GM19438 (cell line): ENCODE results near the gene POLE.
A peak's percentile ranks its signal among the peaks of the same experiment; 100 is the strongest.
"Not testable (repeated sequence)": the region's sequence is repeated elsewhere in the genome, so short reads cannot be mapped to it uniquely, and the experiment has no call there.

Source experiments
- ATAC-seq: cut with Tn5 transposase; IDR thresholded peaks from one replicate; pipeline ENCODE4 v1.9.1; 2021; ENCODE audit warnings: low read depth; ENCODE audit not compliant: unreplicated experiment

POLE gene

DNA sequence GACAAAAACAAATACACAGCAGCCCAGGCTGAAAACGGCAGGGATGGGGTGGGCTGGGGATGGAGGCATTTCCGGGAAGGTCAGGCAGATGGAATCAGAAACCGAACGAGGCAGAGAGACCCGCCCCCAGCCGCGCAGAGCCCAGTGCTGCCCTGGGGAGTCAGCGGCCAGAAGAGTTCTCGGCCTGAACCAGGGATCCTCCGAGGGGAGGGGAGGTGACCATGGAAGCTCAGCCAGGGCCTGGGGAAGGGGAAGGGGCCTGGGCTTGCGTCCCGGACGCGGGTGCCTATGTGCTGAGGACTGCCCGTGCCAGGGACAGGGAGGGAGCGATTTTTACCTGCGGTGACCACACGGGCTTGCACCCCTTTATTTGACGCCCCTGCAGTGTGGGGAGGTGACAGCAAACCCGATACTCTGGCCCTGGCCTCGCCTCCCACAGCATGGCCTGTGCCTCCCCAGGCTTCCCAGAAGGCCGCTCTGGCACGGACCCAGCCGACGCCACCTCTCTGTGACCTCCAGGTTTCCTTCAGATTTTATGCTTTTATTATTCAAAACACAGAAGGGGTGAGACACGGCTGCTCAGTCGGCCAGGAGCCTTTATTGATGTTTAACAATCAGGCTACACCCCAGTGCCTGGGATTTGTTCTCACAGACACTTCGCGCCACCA is 84.4 kb downstream of the POLE start:
- ATAC-seq = no peak

DNA sequence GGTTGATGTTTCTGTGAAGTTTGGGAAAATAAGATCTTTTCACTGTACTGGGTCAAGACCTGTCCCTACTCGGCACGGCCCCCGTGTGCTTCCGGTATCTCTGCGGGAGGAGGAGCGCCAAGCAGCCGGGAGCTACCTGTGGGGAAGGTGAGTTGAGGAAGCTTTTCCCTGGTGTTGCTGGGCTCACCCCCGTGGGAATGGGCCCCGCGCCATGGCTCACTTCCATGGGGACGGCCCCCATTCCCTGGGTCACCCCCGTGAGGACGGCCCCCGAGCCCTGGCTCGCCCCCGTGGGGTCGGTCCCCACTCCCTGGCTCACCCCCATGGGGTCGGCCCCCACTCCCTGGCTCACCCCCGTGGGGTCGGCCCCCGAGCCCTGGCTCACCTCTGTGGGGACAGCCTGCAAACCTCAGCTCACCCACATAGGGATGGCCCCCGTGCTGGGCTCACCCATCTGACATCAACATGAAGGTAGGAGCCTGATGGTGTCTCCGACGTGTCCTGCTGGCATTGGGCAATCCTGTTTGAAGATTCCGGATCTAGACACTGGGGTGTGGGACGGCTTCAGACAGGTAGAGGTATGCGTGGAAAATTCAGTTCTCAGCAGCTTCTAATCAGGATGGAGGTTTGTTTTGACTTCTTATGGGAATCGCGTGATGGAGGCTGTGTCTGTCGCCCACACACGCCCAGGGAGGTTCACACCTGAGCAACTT is 85.8 kb downstream of the POLE start:
- no peak for ATAC-seq

DNA sequence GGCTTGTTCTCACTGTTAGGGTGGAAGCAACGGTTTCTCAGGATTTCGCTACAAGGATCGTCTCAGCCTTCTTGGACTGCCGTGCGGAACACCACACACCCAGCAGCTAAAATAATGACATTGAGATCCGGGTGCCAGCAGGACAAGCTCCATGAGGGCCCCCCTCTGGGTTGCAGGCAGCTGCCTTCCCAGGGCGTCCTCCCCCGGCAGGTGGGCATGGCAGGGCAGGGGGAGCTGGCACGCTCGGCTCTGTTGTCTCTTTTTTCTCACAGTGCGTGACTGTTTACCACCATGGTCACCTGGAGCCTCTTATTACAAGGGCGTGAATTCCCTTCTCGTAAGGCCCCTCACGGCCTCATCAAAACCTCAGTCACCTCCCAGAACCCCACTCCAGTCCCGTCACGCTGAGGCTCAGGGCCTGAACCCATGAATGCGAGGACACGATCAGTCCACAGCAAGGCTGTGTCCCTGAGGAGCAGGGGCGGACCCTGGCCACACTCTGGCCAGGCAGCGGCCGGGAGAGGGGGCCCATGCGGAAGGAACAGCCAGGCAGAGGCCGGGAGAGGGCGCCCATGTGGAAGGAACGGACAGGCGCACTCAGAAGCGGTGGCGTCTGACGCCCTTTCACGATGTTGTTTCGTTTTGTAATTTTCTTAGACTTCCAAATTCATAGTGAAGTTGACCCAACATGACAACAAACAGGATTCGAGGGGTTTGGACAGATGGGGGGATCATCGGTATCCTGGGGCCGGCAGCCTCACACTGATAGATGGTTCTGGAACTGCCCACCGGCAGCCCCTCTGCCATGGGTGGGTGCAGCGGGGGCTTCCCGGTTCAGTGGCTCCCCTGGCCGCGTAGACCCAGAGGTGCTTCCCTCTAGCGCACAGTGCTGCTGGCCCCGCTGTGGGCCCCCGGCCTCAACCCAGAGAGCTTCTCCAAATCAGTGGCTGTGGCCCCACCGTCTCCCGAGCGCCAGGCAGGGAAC is 86.8 kb downstream of the POLE start:
- ATAC-seq = no peak

DNA sequence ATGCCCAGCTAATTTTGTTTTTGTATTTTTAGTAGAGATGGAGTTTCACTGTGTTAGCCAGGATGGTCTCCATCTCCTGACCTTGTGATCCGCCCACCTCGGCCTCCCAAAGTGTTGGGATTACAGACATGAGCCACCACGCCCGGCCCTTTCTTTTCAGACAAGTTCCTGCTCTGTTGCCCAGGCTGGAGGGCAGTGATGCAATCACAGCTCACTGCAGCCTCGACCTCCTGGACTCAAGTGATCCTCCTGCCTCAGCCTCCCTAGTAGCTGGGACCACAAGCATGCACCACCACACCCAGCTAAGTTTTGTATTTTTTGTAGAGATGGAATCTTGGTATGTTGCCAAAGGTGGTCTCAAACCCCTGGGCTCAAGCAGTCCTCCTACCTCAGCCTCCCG is 87.6 kb downstream of the POLE start:
- not testable (repeated sequence) for ATAC-seq

DNA sequence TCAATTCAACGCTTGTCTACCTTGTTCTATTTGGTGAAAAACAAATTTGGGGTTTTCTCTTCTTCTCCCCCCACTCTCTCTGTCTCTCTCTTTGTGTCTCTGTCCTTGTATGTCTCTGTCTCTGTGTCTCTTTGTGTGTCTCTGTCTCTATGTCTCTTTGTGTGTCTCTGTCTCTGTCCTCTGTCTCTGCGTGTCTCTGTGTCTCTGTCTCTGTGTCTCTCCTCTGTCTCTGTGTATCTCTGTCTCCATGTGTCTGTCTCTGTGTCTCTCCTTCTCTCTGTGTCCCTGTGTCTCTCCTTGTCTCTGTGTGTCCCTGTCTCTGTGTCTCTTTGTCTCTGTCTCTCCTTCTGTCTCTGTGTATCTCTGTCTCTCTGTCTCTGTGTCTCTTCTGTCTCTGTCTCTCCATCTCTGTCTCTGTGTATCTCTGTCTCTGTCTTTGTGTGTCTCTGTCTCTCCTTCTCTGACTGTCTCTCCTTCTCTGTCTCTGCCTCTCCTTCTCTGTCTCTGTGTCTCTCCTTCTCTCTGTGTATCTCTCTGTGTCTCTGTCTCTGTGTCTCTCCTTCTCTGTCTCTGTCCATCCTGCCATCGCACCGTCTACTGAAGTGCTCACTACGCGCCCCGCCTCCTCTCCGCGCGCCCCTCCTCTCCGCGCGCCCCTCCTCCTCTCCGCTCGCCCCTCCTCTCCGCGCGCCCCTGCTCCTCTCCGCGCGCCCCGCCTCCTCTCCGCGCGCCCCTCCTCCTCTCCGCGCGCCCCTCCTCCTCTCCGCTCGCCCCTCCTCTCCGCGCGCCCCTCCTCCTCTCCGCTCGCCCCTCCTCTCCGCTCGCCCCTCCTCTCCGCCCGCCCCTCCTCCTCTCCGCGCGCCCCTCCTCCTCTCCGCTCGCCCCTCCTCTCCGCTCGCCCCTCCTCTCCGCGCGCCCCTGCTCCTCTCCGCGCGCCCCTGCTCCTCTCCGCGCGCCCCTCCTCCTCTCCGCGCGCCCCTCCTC is 89.5 kb downstream of the POLE start:
- no peak for ATAC-seq

DNA sequence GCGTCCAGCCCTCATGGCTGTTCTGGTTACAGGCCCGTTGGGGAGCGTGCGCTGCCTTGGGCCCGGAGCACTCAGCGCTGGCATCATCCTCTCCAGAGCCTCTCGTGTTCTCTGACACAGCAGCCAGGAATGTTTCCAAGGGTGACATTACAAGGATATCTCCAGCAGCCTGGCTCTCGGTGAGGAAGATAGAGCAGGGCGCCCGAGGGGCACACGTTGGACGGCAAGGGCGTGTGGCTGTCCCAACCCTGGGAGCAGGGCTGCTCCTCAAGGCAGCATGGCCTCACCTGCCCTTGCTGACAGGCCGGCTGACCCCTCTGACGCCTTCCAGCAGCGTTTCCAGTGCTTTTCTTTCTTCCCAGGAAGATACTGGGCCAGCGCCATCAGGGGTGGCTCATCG is 91.1 kb downstream of the POLE start:
- ATAC-seq = no peak

DNA sequence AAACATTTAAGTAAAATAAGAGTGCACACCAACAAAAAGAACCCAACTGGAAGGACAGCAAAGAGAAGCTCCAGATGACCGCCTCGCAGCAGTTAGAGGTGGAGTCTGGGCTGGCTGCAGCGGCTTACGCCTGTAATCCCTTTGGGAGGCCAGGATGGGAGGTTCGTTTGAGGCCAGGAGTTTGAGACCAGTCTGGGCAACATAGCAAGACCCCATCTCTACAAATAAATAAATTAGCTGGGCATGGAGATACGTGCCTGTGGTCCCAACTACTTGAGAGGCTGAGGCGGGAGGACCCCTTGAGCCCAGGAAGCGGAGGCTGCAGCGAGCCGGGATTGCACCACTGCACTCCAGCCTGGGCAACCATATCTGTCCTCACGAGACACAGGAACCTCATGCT is 92.0 kb downstream of the POLE start:
- ATAC-seq = no peak

DNA sequence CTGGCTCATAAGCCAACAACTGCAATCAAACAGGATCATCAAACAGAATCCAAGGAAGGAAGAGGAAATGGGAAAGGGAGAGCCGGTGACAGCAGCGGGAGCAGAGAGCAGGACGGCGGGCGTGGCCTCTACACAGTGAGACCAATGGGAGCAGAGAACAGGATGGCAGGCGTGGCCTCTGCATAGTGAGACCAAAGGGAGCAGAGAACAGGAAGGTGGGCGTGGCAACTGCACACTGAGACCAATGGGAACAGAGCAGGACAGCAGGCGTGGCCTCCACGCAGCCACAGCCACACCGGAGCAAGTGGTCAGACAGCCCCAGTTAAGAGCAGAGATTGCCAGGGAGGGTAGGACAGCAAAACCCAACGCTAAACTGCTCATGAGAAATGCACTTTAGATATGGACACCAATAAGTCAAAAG is 93.2 kb downstream of the POLE start:
- ATAC-seq = peak; percentile 96

DNA sequence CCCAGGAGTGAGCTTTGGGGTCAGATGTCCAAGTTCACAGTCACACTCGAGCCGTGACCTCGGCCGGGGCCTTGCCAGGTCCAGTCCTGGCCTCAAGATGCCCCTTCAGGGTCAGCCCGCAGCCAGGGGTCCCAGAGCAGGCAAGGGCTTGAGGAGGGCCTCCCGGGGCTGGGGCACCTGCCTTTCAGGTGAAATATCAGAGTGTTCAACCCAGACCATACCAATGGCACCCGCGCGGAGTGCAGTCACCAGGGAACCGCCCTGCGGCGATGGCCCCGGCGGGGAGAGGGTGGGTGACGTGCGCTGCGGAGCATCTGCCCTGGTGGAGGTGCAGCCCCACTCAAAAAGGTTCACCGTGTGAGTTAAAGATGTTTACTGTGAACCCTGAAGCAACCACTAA is 93.6 kb downstream of the POLE start:
- ATAC-seq = no peak

DNA sequence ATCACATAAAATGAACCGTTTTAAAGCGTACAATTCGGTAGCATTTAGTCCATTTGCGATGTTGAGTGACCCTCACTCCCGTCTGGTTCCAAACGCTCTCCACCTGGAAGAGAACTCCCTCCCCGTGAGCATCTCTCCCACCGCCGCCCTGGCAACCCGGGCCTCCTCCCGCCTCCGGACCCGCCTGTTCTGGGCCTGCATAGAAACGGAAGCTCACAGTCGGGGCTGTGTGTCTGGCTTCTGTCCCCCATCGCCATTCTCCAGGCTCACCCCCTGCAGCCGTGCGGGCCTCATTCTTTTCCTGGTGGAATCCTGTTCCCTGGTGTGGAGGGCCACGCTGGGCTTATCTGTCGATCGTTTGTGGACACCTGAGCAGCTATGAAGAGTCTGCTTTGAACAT is 94.1 kb downstream of the POLE start:
- ATAC-seq = no peak

DNA sequence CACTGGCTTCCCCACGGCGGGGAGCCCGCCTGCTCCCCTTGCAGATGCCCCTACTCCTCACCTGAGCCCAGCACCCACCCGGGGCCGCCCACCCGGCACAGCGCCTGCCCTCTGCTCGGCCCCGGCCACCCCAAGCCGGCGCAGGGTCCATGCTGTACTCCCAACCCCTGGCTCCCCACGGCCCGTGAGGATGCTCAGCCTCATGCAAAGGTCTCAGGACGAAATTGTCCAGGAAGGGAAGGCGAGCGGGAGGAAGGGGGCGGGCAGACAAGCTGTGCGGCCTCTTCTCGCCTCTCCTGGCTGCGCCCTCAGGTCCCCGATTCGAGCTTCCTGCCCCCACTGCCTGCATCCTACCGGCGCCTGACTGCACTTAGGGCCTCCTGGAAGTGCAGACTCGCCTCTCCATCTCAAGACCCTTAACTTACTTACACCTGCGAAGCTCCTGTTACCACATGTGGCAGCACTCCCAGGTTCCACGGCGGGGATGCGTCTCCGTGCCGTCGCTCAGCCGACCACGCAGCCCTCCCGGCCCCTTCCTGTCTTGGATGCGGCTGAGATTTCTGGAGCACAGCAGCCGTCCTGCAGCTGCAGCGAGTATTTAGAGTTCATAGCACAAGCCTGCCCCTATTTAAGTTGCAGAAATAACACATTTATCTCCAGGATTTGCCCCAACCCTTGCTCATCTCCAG is 94.7 kb downstream of the POLE start:
- ATAC-seq = no peak

DNA sequence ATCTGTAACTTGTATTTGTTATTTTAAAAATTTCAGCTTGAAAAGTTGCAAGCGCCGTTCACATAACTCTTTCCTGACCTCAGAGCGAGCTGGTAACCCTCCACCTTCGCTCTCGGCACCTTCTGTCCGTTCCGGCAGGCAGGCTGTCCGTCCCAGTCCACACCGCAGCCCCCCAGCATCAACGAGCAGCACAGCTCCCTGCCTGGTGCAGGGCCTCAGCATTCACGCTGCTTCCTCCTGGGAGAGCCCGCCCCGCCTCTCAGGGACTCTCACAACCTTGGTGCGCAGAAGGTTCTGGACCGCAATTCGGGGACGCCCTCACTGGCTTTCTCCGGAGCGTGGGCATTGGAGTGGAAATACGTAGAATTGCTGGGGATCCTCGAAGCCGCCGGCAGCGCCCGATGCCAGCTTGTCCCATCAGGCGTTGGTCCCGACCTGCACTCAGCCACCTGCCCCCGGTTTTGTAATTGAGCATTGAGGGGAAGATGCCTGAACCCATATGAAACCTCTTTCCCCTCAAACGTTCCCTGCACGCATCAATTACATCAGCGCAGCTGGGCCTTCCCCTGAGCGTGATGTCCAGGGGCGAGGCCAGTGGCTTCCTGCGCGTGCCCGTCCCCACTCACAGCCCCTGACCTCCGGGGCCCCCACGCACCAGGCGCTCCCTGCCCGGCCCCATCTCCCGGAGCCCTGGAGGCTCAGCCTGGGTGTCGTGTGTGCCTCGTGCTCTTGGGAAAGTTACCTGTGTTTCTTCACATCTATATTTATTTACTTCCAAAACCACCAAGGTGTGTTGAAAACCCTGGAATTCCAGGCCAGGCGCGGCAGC is 95.8 kb downstream of the POLE start:
- ATAC-seq = no peak

DNA sequence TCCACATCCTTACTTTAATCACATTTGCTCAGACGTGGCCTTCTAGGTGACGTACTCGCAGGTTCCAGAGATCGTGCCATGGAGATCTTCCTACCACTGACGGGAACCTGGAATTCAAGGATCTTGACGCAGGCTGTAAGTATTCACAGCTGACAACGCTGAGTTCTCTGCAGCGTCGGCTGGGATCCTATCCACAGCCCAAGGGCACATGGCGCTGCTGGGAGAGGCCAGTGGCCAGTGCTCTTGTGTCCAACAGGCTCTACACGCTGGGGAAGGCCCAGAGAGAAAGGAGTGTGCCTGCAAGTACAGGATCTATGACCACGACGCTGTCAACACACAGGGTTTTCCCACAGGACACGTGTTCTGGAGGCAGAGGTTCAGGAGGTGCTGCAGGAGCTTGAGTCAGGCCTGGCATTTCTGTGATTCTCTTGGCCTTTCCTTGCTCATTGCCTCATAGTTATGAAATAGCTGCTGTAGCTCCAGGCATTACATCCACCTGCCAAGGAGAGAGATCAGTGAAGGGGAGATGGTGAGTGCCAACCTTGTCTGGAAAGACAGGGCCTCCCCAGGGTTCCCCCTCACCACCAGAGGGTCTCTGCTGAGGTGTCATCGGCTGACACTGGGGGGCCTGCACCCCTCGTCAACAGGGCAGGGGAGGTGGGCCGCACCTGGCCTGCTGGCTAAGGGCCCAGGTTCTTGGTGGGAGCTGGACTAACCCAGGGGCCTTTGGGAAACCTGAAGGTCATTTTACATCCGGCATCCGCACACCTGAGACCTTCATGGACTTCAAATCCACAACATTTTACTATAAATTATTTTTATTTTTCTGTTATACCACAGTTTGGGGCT is 98.1 kb downstream of the POLE start:
- ATAC-seq = no peak

DNA sequence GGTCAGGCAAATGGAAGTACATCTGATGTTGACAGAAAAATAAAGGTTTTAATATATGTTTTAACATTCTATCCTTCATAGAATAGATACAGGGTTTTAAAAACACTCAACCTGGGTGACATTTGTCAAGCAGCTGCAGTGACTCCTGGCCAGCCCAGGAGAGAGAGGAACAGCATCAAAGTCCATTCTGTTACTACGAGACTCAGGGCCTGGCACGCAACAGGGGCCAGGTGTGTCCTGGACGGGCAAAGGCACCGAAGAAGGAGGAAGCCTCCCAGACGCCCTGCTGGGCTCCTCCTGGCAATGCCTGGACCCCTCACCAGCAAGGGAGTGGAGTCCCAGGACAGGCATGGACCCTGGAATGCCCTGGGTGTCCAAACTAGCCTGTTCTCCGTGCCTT is 98.8 kb downstream of the POLE start:
- ATAC-seq = no peak

DNA sequence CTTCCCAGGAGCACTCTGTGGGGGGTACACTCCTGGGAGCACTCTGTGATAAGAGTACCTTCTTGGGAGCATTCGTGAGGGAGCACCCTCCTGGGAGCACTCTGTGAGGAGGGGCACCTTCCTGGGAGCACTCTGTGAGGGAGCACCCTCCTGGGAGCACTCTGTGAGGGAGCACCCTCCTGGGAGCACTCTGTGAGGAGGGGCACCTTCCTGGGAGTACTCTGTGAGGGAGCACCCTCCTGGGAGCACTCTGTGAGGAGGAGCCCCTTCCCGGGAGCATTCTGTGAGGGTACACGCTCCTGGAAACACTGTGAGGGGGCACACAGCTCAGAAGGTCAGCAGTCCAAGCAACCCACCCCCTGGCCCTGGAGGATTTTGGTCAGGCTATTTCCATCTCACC is 99.4 kb downstream of the POLE start:
- no peak for ATAC-seq

DNA sequence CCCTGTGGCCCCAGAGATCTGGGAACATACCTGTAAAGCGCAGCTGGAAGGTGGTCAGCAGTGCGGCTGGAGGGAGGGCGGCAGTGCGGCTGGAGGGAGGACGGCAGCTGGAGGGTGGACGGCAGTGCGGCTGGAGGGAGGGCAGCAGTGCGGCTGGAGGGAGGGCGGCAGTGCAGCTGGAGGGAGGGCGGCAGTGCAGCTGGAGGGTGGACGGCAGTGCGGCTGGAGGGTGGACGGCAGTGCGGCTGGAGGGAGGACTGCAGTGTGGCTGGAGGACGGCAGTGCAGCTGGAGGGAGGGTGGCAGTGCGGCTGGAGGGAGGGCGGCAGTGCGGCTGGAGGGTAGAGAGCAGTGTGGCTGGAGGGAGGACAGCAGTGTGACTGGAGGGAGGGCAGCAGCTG is 100.2 kb downstream of the POLE start:
- ATAC-seq = no peak

DNA sequence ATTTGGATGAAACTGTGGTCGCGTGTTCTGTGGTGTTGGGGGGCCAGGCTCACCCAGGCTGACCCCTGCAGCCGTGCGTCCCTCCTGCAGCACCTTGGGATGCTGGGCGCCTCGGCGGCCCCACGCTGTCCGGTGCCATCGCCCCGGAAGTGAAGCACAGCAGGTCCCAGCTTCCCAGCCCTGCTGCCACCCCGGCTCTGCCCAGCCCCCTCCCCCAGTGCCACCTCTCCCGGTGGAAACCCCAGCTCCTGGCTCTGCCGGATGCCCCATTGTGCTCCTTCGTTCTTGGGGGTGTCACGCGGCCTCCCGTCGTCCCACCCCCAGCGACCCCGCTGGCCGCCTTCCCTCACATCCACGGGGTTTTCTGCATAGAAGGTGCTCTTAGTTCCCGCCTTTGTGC is 102.0 kb downstream of the POLE start:
- ATAC-seq = no peak

DNA sequence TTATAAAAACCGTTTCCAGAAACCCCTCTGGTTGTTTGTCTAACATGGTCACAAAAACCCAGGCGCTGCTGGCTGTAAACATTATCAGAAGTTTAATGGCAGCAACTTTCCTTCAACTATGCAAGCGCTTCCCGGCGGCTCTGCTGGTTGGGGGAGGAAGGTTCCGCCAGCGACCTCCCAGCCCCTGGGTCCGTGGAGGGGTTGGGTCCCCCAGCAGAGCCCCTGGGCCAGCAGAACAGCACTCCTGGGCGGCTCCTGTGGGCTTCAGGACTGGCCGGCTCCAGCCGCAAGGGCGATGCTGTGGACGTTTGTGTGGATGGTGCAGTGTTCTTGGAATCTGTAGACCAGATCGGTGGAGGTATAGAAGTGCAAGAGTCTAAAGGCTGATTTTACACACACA is 102.7 kb downstream of the POLE start:
- no peak for ATAC-seq
